Astrocyte of the spinal cord (primary cell): ENCODE results near the gene YOD1.

ENCODE experiments used
- DNase-seq: peaks from one replicate; pipeline ENCODE4 v3.0.0; 2011; ENCODE audit warnings: low read depth, low spot score
- H3K4me3 ChIP-seq: 2 replicates; pipeline ENCODE4 v1.5.1; 2011; ENCODE audit warnings: low read depth, mild to moderate bottlenecking, low read length, moderate library complexity
- CTCF ChIP-seq: IDR thresholded peaks from 2 replicates; pipeline ENCODE4 v1.5.1; 2012; ENCODE audit warnings: low read depth, mild to moderate bottlenecking, low read length, inconsistent platforms
- in situ Hi-C: cut with HindIII; loops from 2 replicates; pipeline ENCODE4 v1.10.0; 2017; ENCODE audit warnings: low sequenced_read_pairs

Gene YOD1

GRCh38 chr1:207006914-207007313 lies 44.1 kb downstream of the YOD1 start:
- DNase-seq = no peak
- in situ Hi-C loops = no loop called here
- TF ChIP-seq CTCF = no peak
- no peak overlapping the region for H3K4me3 ChIP-seq

GRCh38 chr1:207006083-207006482 lies 44.9 kb downstream of the YOD1 start:
- no peak for TF ChIP-seq CTCF
- in situ Hi-C loops = no loop called here
- DNase-seq = no peak
- no peak overlapping the region for H3K4me3 ChIP-seq

GRCh38 chr1:207004931-207005830 lies 45.8 kb downstream of the YOD1 start:
- no peak overlapping the region for H3K4me3 ChIP-seq
- in situ Hi-C loops = no loop called here
- peak; percentile 61 for DNase-seq
- TF ChIP-seq CTCF = peak; percentile 81

- H3K4me3 ChIP-seq = no peak overlapping the region
- TF ChIP-seq CTCF = no peak
- in situ Hi-C loops = no loop called here
- DNase-seq = no peak
These were observed 47.8 kb downstream of the YOD1 start for GRCh38 chr1:207003210-207003609.

GRCh38 chr1:207002724-207003146 lies 48.3 kb downstream of the YOD1 start:
- no peak overlapping the region for H3K4me3 ChIP-seq
- in situ Hi-C loops = no loop called here
- peak; percentile 43 for DNase-seq
- TF ChIP-seq CTCF = no peak

- no peak for DNase-seq
- H3K4me3 ChIP-seq = no peak overlapping the region
- in situ Hi-C loops = no loop called here
- no peak for TF ChIP-seq CTCF
These were observed 49.3 kb downstream of the YOD1 start for GRCh38 chr1:207001492-207002245.
